GM18505 (cell line): Measurements from ENCODE around the gene ASTN1.

Experiments used
- ATAC-seq: cut with Tn5 transposase; IDR thresholded peaks from one replicate; pipeline ENCODE4 v1.9.1; 2021; ENCODE audit not compliant: unreplicated experiment
- POLR2A ChIP-seq: IDR thresholded peaks from 4 replicates; pipeline ENCODE4 v1.6.1; 2011; ENCODE audit warnings: borderline replicate concordance; ENCODE audit not compliant: insufficient read depth, insufficient read length; ENCODE audit errors: extremely low read depth

The ASTN1 gene

GRCh38 chr1:177174921-177175634 is 10.6 kb upstream of the ASTN1 start:
- TF ChIP-seq POLR2A: no peak
- ATAC-seq: no peak

DNA sequence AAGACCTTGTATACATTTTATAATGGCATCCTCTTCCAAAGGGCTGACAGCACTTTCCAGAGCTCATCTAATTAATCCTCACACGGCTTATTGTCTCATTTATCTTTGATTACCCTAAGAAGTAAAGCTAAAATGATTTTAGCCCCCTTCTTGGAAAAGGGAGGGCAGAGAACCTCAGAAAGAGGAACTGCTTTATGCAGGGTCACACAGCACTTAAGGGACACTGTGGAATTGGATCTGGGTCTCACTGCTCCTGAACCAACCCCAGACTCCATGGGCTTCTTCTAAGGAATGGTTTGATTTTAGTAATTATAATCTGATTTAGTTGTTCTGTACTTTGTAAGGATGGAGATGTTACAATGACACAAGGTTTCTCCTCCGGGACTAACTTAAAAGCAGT is 9.5 kb upstream of the ASTN1 start:
- no peak for ATAC-seq

DNA sequence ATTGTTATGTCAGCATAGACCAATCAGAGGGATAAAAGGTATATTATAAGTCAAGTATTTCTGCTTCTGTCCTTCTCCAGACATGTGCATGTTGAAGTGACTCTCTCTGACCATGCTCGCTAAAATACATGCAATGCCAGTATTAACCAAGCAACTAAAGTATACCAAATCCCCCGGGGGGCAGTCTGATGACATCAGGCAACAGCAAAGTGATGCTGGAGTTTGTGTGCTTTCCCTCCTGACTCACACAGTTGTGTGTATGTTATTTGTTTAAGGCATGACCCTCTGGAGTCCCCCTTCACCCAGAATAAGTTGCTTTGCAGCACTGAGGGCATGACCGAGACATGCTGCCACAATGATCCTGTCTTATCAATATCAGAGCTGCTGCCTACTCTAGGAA is 8.4 kb upstream of the ASTN1 start:
- TF ChIP-seq POLR2A: no peak
- no peak for ATAC-seq

More for the DNA sequence above, 9.5 kb upstream of the ASTN1 start:
- TF ChIP-seq POLR2A: no peak

DNA sequence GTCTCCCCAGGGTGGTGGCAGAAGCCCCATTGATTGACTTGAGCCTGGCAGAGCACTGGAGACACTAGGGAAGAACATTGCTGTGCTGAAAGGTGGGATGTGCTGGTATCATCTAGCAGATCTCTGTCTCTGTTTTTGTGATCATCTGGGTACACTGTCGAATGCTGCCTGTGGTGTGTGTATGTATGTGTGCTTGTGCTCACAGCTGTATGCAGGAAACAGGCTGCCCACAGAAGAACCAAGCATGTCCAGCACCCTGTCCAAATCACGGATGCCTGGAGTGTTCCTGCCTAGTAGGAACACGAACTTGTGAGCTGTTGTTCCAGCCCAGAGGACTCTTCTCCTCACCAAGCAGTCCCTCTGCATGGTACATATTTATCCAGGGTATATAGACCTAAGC is 7.8 kb upstream of the ASTN1 start:
- no peak for TF ChIP-seq POLR2A
- ATAC-seq: no peak

DNA sequence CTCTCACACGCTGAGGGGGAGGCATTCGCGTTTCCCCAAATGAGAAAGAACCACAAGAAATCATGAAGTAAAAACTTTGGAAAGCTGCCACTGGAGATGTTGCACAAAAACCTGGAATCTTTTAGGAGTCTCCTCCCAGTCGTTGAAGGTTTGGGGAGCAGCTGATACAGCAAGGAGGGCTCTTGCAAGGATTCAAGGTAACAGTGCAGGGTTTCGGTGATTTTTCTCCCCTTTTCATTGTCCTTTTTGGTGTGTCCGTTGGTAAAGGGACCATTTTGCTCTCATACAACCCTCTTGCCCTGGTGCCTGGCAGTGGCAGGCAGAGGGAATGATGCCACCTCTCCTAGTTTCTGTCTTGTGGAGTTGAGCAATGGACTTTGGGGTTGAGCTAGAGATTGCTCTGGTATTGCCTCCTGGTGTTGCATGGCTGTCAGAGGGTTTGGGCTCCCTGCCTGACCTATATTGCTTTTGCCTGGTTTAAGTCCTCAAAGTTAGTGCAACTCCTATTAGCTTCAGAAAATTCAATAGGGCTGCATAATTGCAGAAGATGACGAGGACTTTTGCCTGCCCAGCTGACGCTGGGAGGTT is 7.1 kb upstream of the ASTN1 start:
- TF ChIP-seq POLR2A: no peak
- no peak for ATAC-seq

DNA sequence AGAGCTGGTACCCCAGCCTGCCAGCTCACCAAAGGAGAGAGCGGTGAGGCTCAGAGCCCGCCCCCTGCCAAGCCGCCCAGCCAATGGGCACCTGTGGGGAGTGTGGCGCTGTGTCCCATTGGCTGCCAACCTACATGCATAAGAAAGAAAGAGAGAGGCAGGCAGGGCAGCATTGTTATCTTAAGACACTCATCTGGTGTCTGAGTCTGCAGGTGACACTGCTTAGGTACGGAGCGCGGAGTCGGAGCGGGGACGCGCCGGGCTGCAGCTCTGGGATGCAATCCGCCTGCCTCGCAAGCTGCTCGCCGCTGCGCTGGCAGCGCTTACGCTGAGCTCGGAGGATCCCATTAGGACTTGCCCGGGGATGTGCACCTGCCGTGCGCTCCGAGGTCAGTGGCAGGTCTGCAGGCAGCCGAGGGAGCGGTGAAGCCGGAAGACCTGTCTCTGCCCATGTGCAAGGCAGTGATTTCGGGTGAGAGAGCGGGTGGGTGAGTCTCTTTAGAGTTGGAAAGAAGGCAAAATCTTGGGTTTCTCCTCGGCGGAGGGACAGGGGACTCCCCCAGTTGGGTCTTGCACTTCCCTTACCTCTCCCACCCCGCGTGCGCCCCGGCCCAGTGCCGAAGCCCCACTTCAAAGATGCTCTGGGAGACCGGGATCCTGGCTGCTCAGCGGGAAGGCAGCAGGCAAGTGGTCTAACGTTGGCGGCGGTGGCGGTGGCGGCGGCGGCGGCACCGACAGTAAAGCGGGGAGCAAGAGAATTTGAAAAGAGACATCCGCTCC is 6.4 kb upstream of the ASTN1 start, which contains the start of gene BRINP2:
Gene BRINP2, plus strand, starts transcription at position 203 of the 780 bp plus-strand sequence. CDS start 58,919 bp downstream, outside the sequence.
- ATAC-seq: no peak
- TF ChIP-seq POLR2A: no peak

DNA sequence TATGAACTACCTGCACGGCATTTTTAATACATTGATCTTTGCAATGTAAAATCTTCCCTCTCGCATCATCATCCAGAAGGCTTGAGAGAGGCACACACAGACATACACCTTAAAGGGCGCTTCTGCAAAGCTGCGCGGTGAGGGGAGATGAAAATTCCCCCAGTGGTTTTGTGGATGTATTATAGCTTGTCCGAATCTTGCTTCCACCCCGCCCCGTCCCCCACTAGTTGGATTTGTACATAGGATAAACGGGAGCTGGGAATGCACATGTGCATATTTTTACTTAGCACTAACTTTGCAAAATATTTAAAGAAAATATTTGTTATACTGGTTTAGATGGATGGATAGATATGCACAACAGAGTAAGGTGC is 542 bp upstream of the ASTN1 start:
- no peak for TF ChIP-seq POLR2A
- no peak for ATAC-seq

- TF ChIP-seq POLR2A: no peak
Measured at GRCh38 chr1:177163844-177164379, 600 bp downstream of the ASTN1 start.

GRCh38 chr1:177162243-177162642 is 2.3 kb downstream of the ASTN1 start:
- no peak for TF ChIP-seq POLR2A

More at GRCh38 chr1:177163844-177164379, 600 bp downstream of the ASTN1 start:
- no peak for ATAC-seq

GRCh38 chr1:177146499-177146898 is 18.0 kb downstream of the ASTN1 start:
- no peak for ATAC-seq
- TF ChIP-seq POLR2A: no peak

More at GRCh38 chr1:177162243-177162642, 2.3 kb downstream of the ASTN1 start:
- no peak for ATAC-seq

DNA sequence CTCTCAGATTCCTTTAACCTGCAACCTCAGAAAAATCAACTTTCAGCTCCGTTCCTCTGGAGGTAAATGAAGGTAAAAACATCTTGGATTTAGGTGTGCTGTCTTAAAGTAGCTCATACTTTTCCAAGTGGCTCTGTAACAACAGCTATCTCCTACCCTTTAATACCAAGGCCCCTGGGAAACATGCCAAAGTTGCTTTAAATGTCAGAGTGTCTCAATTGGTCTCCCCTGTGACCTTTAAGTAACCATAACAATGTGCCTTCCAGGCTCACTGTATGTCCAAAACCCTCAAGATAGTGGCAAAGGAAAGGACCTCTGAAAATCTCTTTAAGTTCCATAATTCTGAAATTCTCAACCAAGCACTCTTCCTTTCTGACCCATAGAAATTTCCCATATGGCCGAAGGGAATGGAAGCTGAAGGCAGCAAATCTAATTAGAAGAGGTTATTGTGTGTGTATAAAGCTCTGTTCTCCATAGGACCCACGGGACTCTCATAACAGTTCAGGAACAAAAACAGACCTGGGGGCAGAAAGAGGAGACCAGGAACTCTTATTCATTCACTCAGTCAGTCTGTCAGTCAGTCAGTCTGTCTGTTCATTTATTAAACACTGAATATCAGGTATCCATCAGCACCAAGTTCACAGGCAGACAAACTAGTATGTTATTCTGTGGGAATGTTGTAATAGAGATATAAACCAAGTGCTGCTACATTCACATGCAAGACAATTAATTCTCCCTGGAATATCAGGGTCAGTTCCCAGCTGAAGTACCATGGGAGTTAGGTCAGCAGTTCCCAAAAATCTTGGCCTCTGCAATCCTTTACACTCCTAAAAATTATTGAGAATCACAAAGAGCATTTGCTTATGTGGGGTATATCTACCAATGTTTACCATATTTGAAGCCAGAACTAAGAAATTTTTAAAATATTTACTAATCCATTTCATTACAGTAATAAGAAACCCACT is 19.1 kb downstream of the ASTN1 start:
- ATAC-seq: no peak

GRCh38 chr1:177142791-177143271 is 21.7 kb downstream of the ASTN1 start:
- ATAC-seq: no peak
- no peak for TF ChIP-seq POLR2A

More for the DNA sequence above, 19.1 kb downstream of the ASTN1 start:
- no peak for TF ChIP-seq POLR2A

DNA sequence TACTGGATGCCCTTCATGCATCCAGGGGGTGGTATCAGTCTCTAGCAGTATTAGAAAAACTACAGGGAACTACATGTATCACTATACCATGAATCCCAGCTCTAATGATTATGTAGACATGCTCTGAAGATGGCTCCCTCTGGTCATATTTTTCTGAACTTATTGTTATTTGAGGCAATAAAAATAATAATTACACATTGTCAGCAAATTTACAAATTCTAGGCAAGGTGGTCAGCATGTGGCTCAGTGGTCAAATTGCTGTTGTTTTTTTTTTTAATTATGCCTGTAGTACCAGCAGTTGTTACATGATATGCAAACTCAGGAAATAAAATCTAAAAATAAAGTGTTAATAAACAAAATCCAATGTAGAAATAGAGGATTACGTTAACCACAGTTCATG is 22.5 kb downstream of the ASTN1 start:
- no peak for TF ChIP-seq POLR2A
- ATAC-seq: no peak

GRCh38 chr1:177138347-177138746 is 26.2 kb downstream of the ASTN1 start:
- ATAC-seq: no peak
- TF ChIP-seq POLR2A: no peak
